WERI-Rb-1 (cell line): Measurements from ENCODE around the gene GTF3C2.

Experiments
- DNase-seq: peaks from one replicate; pipeline ENCODE4 v3.0.0-alpha.2; 2020
- H3K27ac ChIP-seq: fragments of 250-450 bp; sonication (Bioruptor Pico); 2 replicates; pipeline ENCODE4 v1.5.1; 2020; ENCODE audit warnings: mild to moderate bottlenecking, moderate library complexity
- H3K27me3 ChIP-seq: fragments of 250-450 bp; sonication (Bioruptor Pico); 2 replicates; pipeline ENCODE4 v1.5.1; 2021; ENCODE audit warnings: mild to moderate bottlenecking, low read depth, moderate library complexity; ENCODE audit not compliant: insufficient read depth, severe bottlenecking
- H3K36me3 ChIP-seq: fragments of 250-450 bp; sonication (Bioruptor Pico); 2 replicates; pipeline ENCODE4 v1.5.1; 2020; ENCODE audit warnings: mild to moderate bottlenecking, moderate library complexity
- H3K4me3 ChIP-seq: 2 replicates; pipeline ENCODE4 v1.5.1; 2011; ENCODE audit warnings: low read depth, mild to moderate bottlenecking, control low read depth, low read length
- H3K9me3 ChIP-seq: fragments of 250-450 bp; sonication (Bioruptor Pico); 2 replicates; pipeline ENCODE4 v1.5.1; 2021; ENCODE audit warnings: mild to moderate bottlenecking, moderate library complexity; ENCODE audit not compliant: severe bottlenecking
- CTCF ChIP-seq: IDR thresholded peaks from 2 replicates; pipeline ENCODE4 v1.5.1; 2011; ENCODE audit warnings: low read depth, mild to moderate bottlenecking, control low read depth, inconsistent platforms, low read length

Gene GTF3C2

DNA sequence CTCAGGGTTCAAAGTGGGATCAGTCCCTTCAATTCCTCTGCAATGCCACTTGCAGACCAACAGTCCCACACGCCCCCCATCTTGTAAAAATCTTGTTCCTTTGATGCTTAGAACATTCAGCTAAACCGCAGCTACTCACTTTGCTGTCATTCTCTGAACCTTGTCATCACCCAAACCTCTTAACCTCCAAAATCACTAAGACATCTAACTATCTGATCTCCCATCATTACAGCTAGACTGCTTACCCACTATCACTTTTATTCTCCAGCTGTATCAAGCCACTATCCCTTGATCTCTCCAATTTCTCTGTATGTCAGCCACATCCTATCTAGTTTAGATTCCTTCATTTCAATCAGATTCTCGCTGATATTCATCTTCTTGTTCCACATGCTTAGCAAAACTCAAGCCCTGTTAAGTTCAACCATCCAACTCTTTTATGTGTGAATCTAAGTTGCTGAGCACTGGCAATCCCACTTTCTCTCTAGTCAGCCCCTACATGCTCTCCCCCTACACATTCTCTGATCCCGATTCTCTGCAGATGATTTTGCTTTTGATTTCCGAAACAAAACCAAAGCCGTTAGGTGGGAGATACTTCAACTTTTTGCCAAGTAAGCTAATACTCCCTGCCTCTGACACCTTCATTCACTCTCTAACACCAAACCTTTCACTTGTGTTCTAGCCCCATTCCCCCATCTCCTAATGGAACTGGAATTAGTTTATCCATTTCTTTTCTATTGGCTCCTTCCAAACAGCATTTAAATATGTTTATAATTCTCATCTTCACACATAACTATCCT, 4.6 kb downstream of the GTF3C2 start:
- no peak overlapping the region for H3K27ac ChIP-seq
- no peak for DNase-seq

GRCh38 chr2:27350106-27350693, 6.4 kb downstream of the GTF3C2 start:
- Histone ChIP-seq H3K9me3 (no peaks in the 10 kb centered on the region), H3K36me3 (peaks cover 17% of the 10 kb centered on the region), H3K27ac (no peak overlapping the region), H3K4me3 (no peak overlapping the region), H3K27me3 (no peaks in the 10 kb centered on the region)
- TF ChIP-seq CTCF = no peak
- DNase-seq = no peak

More for the DNA sequence above, 4.6 kb downstream of the GTF3C2 start:
- H3K27me3 ChIP-seq = no peaks in the 10 kb centered on the region
- peaks cover 20% of the 10 kb centered on the region for H3K36me3 ChIP-seq
- no peak for TF ChIP-seq CTCF
- H3K4me3 ChIP-seq = no peak overlapping the region
- no peaks in the 10 kb centered on the region for H3K9me3 ChIP-seq

DNA sequence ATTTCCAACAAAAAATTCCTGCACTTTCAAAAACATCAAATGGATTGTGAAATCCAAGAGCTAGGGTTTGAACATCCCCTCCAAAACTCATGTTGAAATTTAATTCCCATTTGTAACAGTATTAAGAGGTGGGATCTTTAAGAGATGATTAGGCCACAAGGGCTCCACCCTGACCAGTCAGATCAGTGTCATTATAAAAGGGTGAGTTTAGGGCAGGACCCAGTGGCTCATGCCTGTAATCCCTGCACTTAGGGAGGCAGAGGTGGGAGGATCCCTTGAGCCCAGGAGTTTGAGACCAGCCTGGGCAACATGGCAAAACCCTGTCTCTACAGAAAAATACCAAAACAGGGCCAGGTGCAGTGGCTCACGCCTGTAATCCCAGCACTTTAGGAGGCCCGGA, 8.9 kb downstream of the GTF3C2 start:
- Histone ChIP-seq H3K36me3 (peaks cover 27% of the 10 kb centered on the region), H3K27ac (peak overlapping the region; percentile 7; the same call in 1 of the 2 replicates), H3K4me3 (no peak overlapping the region), H3K27me3 (no peaks in the 10 kb centered on the region), H3K9me3 (no peaks in the 10 kb centered on the region)
- DNase-seq = peak; percentile 58
- no peak for TF ChIP-seq CTCF

- no peaks in the 10 kb centered on the region for H3K27me3 ChIP-seq
Observed at GRCh38 chr2:27336173-27336572, 20.4 kb downstream of the GTF3C2 start.

DNA sequence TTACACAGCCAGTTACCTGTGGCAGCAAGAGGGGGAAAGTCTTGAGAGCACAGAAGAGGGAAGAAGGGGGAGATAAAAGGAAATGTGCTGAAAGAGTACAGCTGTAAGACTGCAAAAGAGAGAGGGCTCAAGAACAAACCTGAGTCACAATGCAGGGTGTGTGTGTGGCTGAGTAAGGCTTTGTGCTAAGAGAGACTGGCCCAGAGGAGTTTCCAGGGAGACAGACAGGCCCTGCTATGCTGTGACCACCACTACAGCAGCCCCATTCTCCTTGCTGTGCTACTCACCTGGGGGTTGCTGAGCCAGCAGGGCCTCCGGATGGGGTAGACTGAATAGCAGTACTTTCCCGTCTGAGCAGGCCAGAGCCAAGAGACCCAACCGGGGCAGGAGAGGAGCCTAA, 21.3 kb downstream of the GTF3C2 start:
- Histone ChIP-seq H3K36me3 (peaks cover 95% of the 10 kb centered on the region), H3K27me3 (no peaks in the 10 kb centered on the region), H3K27ac (no peak overlapping the region), H3K4me3 (no peak overlapping the region), H3K9me3 (no peaks in the 10 kb centered on the region)
- no peak for TF ChIP-seq CTCF
- no peak for DNase-seq

More at GRCh38 chr2:27336173-27336572, 20.4 kb downstream of the GTF3C2 start:
- peaks cover 95% of the 10 kb centered on the region for H3K36me3 ChIP-seq
- TF ChIP-seq CTCF = no peak
- DNase-seq = no peak
- H3K27ac ChIP-seq = no peak overlapping the region
- H3K9me3 ChIP-seq = no peaks in the 10 kb centered on the region
- no peak overlapping the region for H3K4me3 ChIP-seq
